HG03039 (cell line): ENCODE results near the gene IER5.
A peak's percentile ranks its signal among the peaks of the same experiment; 100 is the strongest.
"Not testable (repeated sequence)": the region's sequence is repeated elsewhere in the genome, so short reads cannot be mapped to it uniquely, and the experiment has no call there.

ENCODE experiments used
- ATAC-seq: cut with Tn5 transposase; IDR thresholded peaks from one replicate; pipeline ENCODE4 v1.9.1; 2021; ENCODE audit warnings: mild to moderate bottlenecking, moderate library complexity; ENCODE audit not compliant: unreplicated experiment

IER5 gene

DNA sequence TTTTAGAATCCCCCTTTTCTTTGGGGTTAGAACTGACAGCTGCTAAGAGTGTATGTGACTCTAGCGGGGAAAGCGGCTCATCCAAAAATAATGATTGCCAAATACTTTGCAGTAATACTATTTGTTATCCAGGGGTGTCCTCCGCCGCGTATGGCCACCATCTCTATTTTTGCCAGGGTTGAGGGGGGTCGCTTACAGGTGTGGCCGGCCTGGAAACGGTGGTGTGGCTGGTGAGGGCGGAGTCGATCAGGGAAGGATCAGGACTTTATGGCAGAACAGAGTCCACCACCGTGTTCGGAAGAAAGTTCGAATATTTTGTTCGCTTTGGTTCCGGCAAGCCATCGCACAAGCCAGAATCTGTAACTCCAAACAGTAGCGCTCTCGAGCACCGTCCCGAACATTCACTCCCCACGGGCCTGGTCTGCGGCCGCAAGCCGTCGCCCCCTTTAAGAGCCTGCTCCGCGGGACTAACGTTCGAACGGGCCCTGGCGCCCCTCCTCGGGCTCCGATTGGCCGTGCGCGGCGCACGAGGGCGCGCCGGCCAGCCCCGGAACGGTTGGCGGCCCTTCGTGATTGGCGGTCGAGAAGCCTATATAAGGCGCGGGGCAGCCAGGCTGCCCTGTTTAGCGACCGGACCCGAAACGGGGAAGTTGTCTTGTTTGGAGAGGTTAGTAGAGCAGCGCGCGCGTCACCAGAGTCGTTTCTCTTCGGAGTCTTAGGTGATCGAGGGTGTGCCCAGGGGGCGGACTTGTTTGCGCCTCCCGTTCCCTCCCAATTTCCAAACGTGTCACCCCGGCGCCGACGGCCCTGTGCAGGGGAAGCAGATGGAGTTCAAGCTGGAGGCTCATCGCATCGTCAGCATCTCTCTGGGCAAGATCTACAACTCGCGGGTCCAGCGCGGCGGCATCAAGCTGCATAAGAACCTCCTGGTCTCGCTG, at the start of gene IER5:
Gene IER5 (plus strand): TSS at position 622 of the 938 bp plus-strand sequence. CDS start 203 bp downstream, at position 825.
- peak; percentile 68 for ATAC-seq

DNA sequence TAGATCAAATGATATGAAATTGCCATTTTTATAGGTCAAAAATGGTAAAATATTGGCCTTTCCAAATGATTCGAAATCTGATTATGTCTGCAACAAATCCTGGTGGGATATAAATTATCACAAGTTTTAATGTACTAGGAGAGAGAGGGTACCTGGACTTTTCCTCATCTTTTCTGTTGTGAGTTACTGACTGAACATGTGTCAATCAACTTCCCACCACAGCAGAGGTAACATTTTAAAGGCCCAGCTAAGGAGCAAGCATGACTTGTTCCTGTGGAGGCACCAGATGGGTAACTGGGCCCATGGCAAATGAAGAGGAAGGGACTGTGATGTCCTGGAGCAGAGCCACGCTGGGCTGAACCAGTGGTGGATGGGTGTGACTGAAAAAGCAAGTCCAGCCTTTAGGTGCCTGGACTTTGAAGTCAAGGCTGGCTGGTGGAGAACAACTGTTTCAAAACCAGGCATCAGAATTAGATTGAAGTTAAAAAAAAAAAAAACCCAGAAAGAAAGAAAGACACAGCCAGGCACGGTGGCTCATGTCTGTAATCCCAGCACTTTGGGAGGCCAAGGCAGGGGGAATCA, 48.1 kb upstream of the IER5 start:
- ATAC-seq = no peak

DNA sequence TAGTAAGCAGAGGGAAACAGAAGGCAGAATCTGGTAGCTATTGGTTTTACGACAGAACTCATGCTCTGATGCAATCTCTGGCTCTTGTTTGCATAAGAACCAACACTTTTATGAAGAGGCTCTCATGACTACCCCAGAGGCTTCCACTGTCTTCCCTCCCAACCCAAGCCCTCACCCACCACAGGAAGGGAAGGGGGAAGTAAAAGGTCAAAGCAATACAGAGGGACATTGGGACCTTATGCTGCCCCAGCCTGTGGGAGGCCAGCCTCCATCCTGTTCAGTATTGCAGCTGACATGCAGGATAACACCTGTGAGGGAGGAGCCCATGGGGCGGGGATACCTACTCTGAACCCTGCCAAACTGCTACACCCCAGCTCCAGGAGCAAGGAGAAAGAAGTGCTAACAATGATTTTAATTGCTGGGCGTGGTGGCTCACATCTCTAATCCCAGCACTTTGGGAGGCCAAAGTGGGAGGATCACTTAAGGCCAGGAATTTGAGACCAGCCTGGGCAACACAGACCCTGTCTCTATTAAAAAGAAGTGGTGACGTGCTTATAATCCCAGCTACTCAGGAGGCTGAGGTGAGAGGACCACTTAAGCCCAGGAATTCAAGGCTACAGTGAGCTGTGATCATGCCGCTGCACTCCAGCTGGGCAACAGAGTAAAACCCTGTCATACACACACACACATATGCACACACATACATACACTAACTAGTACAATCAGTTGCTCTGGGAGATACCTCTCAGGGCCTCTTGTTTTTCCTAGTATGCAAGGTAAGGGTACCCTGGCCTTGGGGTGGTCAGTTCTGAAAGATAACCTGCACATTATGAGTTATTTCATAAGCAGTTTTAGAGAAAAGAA, 45.2 kb upstream of the IER5 start:
- ATAC-seq = no peak

DNA sequence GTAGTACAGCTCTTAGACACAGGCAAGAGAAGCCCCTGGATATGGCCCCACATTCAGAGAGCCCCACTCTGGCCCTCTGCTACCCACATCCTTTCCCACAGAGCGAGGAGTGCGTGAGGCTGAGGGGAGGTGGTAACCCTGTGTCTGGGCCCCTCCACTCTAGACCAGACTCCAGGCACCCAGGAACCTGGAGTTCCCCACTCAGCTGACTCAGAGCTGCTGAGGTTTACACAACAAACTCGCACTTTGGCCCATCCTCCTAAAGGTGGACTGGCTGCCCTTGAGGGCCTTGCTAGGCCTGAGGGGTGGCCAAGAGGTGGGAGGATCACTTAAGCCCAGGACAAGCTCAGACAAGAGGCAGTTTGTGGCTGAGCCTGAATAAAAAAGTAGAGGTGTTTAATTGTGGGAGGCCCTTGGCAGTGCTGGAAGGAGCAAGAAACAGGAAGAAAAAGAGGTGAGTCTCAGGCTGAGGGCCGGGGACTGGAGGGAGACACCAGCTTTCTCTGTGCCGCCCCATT, 44.0 kb upstream of the IER5 start:
- ATAC-seq = peak; percentile 86

DNA sequence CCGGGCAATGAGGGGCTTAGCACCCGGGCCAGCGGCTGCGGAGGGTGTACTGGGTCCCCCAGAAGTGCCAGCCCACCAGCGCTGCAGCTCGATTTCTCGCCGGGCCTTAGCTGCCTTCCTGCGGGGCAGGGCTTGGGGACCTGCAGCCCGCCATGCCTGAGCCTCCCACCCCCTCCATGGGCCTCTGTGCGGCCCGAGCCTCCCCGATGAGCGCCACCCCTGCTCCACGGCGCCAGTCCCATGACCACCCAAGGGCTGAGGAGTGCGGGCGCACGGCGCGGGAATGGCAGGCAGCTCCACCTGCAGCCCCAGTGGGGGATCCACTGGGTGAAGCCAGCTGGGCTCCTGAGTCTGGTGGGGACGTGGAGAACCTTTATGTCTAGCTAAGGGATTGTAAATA, 42.6 kb upstream of the IER5 start:
- ATAC-seq = not testable (repeated sequence)

DNA sequence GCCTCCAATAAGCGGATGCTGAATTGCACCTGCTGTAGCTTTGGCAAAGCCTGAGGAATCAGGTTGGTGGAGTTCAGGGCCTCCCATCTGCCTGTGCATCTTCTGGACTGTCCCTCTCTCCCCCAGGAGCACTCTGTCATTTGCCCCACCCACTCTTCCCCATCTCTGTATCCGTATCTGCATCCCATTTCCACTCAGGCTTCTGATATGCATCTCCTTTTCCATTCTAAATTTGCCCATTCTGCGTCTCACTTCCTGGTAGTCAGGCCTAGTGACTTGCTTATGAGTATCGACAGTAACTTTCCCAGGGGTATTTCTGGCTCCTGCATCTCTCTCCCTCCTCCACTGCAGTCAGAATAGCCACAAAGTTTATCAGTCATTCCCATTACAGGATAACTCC, 39.1 kb upstream of the IER5 start:
- no peak for ATAC-seq

DNA sequence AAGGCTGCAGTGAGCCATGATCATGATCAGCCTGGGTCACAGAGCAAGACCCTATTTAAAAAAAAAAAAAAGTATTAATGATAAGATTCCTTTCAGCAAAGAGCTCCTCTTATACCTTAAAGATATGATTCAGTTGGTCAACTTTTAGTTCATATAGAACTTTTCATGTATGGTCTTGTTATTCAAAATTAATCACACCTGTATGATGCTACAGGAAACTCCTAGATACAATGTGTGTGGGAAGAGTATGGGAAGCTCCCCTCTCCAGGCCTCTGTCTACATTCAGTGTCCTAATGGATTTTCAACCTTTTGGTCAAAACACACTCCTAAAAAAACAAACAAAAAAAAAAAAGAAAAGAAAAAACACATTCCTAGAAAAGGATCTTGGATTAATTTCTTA, 37.6 kb upstream of the IER5 start:
- no peak for ATAC-seq

DNA sequence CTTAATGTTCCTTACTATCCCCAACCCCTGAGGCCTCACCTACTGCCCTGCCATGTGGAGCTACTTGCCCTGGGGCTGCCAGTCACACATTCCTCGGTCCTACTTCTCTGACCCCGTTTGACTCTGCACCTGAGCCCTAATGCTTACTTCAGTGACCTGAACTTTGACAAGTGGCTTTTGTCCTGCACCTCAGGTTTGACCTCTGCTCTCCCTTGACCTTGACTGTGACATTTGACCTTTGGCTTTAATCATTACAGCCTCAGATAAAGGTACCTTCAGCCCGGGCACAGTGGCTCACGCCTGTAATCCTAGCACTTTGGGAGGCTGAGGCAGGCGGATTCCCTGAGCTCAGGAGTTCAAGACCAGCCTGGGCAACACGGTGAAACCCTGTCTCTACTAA, 31.9 kb upstream of the IER5 start:
- ATAC-seq = no peak

DNA sequence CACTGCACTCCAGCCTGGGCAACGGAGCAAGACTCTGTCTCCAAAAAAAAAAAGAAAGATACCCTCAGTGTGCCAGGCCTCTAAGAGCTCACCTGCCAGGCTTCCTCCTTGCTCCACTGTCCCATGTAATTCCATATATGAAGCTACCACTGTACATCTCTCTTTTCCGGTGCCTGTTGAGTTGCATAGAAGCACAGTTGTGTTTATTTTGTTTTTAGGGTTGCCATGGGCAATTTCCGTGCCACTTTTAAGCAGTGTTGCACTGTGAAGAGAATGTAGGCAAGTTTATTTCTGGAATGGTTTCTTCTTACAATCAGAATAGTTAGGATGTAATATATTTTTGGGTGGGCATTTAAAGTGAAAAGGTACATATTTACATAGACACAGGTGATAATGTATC, 31.4 kb upstream of the IER5 start:
- no peak for ATAC-seq

DNA sequence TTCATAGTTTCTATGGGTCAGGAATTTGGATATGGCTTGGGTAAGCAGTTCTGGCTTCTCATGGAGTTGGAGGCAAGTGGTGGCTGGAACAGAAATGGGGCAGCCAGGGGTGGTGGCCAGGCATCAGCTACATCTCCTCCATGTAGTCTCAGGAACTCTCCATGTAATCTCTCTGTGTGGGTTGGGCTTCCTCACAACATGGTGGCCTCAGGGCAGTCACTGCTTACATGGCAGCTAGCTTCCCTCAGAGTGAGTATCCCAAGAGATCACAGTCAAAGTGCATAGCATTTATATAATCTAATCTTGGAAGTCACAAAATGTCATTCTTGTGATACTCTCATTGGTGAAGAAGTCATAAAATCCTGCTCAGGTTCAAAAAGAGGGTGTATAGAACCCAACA, 29.1 kb upstream of the IER5 start:
- no peak for ATAC-seq

DNA sequence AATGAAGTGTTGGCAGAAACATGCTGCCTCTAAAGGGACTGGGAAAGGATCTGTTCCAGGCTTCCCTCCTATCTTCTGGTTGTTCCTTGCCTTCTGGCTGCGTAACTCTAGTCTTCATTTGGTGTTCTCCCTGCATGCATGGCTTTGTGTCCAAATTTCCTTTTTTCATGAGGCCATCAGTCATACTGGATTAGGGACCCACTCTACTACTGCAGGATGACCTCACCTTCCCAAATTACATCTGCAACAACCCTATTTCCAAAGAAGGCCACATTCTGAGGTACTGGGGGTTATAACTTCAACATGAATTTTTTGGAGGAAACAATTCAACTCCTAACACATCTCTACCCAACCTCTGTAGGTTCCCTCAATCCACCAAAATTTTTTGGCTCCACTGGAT, 28.4 kb upstream of the IER5 start:
- no peak for ATAC-seq

DNA sequence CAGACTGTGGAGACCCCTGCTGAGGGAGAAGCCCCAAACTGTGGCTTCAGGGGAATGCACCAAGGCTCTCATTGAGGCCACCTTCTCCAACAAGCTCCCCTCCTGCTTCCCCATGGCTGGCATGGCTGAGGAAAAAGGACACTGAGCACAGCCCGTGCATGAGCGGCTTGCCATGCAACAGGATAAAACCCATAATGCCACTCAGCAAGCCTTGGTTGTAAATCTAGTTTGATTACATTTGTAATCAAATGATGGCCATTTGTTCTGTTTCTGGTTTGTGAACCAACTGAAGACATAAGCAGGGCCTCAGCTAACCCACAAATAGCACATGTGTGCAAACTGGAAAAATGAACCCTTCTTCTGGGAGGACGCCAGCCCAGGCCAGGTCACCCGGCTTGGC, 27.6 kb upstream of the IER5 start:
- ATAC-seq = not testable (repeated sequence)

DNA sequence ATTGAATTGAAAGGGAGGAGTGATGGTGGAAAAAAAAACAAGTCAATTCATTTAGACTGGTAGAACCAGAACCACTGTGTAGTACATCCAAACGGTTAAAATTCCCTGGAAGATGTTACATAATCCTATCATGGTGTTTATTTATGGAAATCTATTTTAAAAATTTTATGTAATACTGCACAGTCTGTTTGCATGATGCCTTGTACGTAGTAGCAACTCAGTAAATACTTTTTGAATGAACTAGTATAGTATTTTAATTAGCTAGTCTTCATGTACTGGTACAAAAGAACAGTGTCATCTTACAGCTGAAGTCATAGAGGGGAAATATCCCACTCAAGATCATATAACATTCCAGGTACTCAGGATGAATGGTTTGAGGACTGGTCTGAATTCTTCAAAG, 27.0 kb upstream of the IER5 start:
- no peak for ATAC-seq

DNA sequence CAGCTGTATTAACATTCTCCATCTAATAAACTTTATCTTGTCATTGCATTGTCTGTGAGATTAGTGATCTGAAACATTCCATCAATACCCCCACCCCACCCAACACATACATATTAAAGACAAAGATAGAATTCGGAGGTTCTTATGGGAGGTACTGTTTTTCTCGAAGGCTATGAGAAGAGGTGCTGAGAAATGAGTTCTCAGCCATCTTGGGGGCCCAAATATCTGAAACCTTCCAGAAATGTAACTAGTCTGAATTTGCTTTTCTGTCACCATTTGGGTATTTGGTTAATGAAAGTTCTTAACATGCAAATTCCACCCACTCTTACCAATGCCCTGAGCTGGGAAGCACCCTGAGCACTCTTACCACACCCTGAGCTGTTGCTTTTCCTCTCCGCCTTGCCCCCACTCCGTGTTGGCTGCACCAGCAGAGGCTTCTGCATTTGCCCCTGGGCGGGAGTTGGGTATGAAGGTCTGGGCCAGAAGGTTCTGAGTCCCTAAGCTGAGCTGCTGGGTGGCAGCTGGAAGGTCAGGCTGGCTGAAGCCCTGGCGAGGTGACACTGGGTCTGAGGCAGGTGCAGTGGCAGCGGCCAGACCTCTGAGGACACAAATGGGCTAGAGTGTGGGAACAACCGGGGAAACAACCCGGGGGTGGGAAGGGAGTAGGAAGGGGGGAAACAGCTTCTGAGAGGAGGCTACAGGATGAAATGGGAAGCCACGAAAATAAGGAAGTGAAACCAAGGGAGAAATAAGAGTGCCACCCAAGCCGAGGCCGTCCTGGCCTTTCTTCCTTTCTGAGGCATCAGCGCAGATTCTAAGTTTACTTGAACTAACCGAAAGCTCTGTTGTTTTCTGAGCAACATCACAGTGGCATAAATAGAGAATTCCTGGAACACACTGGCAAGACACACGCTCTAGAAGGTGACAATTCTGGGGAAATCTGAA, 26.3 kb upstream of the IER5 start:
- peak; percentile 82 for ATAC-seq

DNA sequence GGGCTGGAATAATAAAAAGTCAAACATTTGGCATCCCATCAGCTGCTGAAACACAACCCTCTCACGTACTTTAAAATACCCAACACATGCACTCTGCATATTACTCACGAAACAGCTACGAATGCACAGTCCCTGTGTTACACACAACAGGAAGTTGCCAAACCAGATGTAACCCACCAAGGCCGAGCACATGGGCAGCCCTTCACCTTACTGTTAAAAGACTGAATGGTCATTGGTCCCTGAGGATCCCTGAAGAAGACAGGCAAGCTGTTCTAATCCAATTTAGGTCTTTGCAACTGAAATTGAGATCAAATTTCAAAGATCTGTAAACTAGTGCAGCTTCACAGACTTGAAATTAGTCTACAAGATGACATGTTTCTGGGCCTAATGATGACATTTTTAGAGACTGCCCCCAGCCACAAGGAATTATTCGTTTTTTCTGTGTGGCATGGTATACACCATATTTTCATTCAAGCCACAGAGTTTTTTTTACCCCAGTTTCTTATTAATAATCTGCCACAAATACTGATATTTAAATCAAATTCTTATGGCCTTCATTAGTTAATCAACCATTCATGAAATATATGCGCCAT, 25.6 kb upstream of the IER5 start:
- peak; percentile 55 for ATAC-seq

DNA sequence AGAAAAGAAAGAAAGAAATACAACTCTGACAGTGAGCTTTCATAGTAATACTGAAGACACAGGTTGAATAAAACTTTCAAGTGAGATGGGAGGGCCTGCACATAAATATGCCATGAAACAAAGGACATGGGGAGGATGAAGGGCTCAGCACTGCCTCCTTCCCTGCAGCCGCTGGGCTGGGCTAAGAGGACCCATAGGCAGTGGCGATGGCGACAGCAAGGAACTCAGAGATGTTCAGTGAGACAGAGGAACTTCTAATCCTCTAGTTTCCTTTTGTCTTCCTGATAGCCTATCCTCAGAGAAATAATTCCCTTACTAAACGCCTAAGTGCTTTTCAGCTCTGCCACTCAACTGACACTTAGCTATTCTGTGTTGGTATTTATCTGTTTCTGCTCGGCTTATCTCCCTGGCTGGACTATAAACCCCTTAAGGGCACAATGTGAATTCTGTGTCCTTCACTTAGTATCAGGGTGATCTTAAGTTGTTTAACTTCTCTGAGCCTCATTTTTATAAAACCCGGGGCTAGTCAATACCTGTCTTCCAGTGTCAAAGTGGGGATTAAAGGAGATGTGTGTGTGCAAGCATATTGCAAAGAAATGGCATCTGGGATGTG, 24.4 kb upstream of the IER5 start:
- no peak for ATAC-seq

DNA sequence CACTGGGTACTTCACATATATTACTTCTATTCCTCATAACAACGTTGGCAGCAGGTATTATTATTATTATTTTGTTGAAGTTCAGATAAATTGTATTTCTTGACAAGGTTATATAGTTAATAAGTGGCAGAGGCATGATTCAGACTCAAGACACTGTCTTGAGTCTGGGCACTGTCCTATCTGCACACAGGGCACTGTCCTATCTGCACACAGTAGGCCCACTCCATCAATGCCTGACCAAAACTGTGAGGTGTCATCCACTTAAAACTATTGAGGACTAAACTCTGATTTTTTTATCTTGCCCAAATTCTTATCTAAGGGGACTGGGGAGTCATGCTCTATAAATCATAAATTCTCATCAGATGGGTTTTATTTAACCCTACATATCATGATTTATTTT, 23.8 kb upstream of the IER5 start:
- ATAC-seq = no peak

DNA sequence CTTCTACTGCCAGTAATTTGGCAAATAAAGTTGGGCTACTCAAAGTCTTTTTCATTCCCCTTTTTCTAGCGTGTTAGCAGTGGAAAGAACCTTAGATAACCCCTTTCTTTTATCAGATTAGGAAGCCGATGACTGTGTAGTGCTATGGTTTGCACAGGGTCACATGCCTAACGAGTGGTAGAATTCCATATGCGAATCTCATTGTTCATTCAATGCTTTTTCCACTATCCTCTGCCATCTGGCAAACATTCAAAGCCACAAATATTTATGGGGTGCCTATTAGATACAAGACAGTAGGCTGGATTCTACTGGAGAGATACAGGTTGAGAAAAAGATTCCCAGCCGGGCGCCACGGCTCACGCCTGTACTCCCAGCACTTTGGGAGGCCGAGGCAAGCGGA, 14.9 kb upstream of the IER5 start:
- no peak for ATAC-seq

DNA sequence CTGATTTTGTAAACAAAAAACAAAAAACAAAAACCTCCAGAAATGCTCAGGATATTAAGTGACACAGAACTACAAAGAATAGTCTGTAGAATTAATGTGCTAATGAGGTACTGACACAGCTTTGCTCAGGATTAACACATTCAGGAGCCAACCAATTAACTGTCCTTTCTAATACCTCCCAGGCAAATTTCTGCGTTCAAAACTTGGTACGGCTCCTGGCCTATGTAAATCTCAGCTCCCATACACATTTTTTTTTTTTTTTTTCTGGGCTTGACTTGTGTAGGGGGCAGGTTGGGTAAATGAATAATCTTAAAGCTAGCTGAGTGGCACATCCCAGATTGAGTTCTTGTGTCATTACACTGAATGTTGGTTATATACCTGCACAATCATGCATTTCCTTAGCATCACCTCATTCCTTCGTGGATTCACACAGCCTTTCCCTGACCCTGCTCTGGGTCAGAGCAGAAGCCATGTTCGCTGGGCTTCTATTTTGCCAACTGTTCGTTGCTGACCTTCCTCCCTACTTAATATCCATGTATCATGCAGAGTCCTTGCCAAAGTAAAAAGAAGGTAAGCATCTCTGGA, 12.6 kb upstream of the IER5 start:
- no peak for ATAC-seq
